ENCODE measurements around the gene TENM4.

Gene TENM4

DNA sequence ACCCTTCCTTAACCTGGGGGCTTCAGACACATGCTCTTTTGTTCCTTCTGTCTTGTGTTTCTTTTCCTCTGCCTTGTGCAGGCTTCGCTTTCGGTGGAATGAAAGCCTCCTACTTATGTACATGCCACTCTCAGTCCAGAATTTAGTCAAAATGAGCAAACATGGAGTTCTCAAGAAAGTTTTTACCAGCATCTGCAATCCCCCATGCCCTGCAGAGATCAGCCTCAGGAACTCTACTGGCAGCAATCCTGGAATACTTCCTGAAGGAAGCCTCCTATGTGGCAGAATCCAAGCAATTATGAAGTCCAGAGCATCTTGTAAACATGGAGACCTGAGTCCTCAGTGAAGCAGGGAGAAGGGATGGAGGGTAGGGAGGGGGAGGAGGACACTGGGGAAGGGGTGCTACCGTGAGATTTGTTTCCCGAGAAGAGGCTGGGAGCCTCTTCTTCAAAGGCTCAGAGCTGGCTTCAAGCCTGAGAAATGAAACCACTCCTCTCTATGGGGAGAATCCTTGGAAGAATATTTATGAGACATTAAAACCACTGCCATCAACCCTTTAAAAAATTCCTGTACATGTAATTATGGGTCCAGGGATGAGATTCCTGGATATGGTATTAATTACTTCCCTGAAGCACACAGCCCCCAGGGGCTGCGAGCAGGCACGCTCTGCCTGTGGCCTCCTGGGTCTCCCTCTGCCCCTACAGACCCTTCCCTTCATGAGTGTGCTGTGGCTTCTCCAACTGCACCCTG, 58.4 kb downstream of the TENM4 start:
- TF ChIP-seq CTCF (conservative IDR thresholded peaks at IDR 0.05; ENCODE audit: low read length): no peak
- H3K4me3 ChIP-seq (ENCODE audit: low read length): no peak overlapping the region
- DNase-seq (ENCODE audit: low read depth): peak; percentile 45

GRCh38 chr11:79381036-79381435, 59.8 kb downstream of the TENM4 start:
- no peak for TF ChIP-seq CTCF (conservative IDR thresholded peaks at IDR 0.05; ENCODE audit: low read length)
- H3K4me3 ChIP-seq (ENCODE audit: low read length): no peak overlapping the region
- no peak for DNase-seq (ENCODE audit: low read depth)

GRCh38 chr11:79377406-79377805, 63.4 kb downstream of the TENM4 start:
- H3K4me3 ChIP-seq (ENCODE audit: low read length): no peak overlapping the region
- TF ChIP-seq CTCF (conservative IDR thresholded peaks at IDR 0.05; ENCODE audit: low read length): no peak
- no peak for DNase-seq (ENCODE audit: low read depth)

- no peak for TF ChIP-seq CTCF (conservative IDR thresholded peaks at IDR 0.05; ENCODE audit: low read length)
- no peak overlapping the region for H3K4me3 ChIP-seq (ENCODE audit: low read length)
- DNase-seq (ENCODE audit: low read depth): no peak
Observed at GRCh38 chr11:79375818-79376550, 64.8 kb downstream of the TENM4 start.

DNA sequence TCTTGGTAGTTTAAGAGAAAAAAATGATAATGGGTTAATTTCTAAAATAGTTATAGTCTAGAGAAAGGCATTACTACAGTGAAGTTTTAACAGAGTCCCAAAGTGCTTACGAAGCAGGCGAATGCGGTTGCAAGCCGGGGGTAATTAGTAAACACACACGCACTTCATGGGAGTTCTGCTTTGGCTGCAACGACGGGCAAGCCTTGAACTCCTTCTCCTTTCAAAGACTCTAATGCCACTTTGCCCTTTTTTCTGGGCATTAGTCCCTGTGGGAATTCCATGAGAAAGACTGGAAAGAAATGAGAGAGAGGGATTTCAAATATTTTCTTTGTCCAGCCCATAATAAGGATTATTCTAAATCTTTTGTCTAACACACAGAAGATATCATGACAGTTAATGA, 66.1 kb downstream of the TENM4 start:
- no peak overlapping the region for H3K4me3 ChIP-seq (ENCODE audit: low read length)
- no peak for TF ChIP-seq CTCF (conservative IDR thresholded peaks at IDR 0.05; ENCODE audit: low read length)

GRCh38 chr11:79371724-79372123, 69.1 kb downstream of the TENM4 start:
- no peak overlapping the region for H3K4me3 ChIP-seq (ENCODE audit: low read length)
- no peak for TF ChIP-seq CTCF (conservative IDR thresholded peaks at IDR 0.05; ENCODE audit: low read length)
- DNase-seq (ENCODE audit: low read depth): no peak

More for the DNA sequence above, 66.1 kb downstream of the TENM4 start:
- no peak for DNase-seq (ENCODE audit: low read depth)

DNA sequence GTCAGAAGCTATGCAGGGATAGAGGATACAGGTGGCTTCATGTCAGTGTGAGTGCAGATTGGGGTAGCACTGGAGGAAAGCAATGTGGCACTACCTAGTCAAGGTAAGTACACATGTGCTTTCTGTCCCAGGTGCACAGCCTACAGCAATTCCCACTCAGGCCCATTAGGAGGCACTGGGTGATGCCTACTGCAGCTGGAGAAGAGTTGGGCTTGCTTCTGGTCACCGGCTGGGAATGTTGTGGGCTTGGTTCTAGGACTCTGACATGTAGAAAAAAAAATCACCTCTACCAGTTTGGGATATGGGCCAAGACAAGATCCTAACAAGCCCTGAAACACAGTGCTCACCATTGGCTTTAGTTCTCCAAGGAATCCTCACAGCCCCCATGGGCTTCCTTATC, 69.7 kb downstream of the TENM4 start:
- TF ChIP-seq CTCF (conservative IDR thresholded peaks at IDR 0.05; ENCODE audit: low read length): no peak; the same call in 1 of the 2 replicates
- H3K4me3 ChIP-seq (ENCODE audit: low read length): no peak overlapping the region
- DNase-seq (ENCODE audit: low read depth): peak; percentile 14

All from AG10803 (cell line).